HepG2 (cell line): ENCODE measurements around the gene CAPS. TPM values are rescaled to one million over a fixed set of nuclear protein-coding genes. Genes with fewer than 3 reads are reported as not detected.

Experiments
- ARNTL ChIP-seq: sonication (generic); formaldehyde crosslinking; IDR thresholded peaks from 2 replicates; pipeline ENCODE4 v1.4.0; 2020; ENCODE audit warnings: mild to moderate bottlenecking, missing genetic modification reagents
- CCDC6 ChIP-seq: sonication (generic); formaldehyde crosslinking; IDR thresholded peaks from 2 replicates; pipeline ENCODE4 v1.8.1; 2022; ENCODE audit warnings: mild to moderate bottlenecking, missing genetic modification reagents, moderate library complexity
- GATAD2A ChIP-seq: IDR thresholded peaks from 2 replicates; pipeline ENCODE4 v1.6.1; 2016
- HDAC2 ChIP-seq: sonication (generic); formaldehyde crosslinking; IDR thresholded peaks from 2 replicates; pipeline ENCODE4 v1.4.0; 2020; ENCODE audit warnings: missing genetic modification reagents
- HMG20B ChIP-seq: conservative IDR thresholded peaks from 2 replicates; pipeline ENCODE4 v1.6.1; 2016; ENCODE audit warnings: missing genetic modification reagents, missing compliant biosample characterization
- HNRNPLL ChIP-seq: fragments of 200-400 bp; formaldehyde crosslinking; IDR thresholded peaks from 2 replicates; pipeline ENCODE4 v1.6.1; 2017; ENCODE audit warnings: mild to moderate bottlenecking, low read depth, low read length; ENCODE audit not compliant: poor library complexity, severe bottlenecking
- LCORL ChIP-seq, 2 experiments: fragments of 450-650 bp in 1 of 2; sonication (generic) in 1 of 2; formaldehyde crosslinking in 1 of 2; IDR thresholded peaks; 2 replicates each; pipeline versions ENCODE4 v1.5.0 to v1.6.1; 2017 to 2020; ENCODE audit warnings: antibody characterized with exemption in 1 of 2, missing genetic modification reagents in 1 of 2
- RBM39 ChIP-seq: fragments of 200-400 bp; formaldehyde crosslinking; IDR thresholded peaks from one replicate; pipeline ENCODE4 v1.6.1; 2018; ENCODE audit warnings: antibody characterized with exemption, mild to moderate bottlenecking, low read depth, low read length; ENCODE audit not compliant: poor library complexity, severe bottlenecking
- SAFB2 ChIP-seq: sonication (generic); formaldehyde crosslinking; IDR thresholded peaks from 2 replicates; pipeline ENCODE4 v1.5.1; 2020; ENCODE audit warnings: missing genetic modification reagents, low read depth, mild to moderate bottlenecking, borderline replicate concordance
- SMAD9 ChIP-seq: sonication (generic); formaldehyde crosslinking; IDR thresholded peaks from 2 replicates; pipeline ENCODE4 v1.5.1; 2020; ENCODE audit warnings: mild to moderate bottlenecking, missing genetic modification reagents
- TAF1 ChIP-seq: sonication (generic); formaldehyde crosslinking; IDR thresholded peaks from 2 replicates; pipeline ENCODE4 v1.4.0; 2020; ENCODE audit warnings: missing genetic modification reagents
- TEF ChIP-seq: sonication (generic); formaldehyde crosslinking; IDR thresholded peaks from 2 replicates; pipeline ENCODE4 v1.5.0; 2020; ENCODE audit warnings: missing genetic modification reagents
- TIGD3 ChIP-seq: sonication (generic); formaldehyde crosslinking; IDR thresholded peaks from 2 replicates; pipeline ENCODE4 v1.5.1; 2020; ENCODE audit warnings: mild to moderate bottlenecking, missing genetic modification reagents, borderline replicate concordance
- XBP1 ChIP-seq: sonication (generic); formaldehyde crosslinking; IDR thresholded peaks from 2 replicates; pipeline ENCODE4 v1.5.0; 2020; ENCODE audit warnings: missing genetic modification reagents
- YY1 ChIP-seq: IDR thresholded peaks from 2 replicates; pipeline ENCODE4 v1.6.1; 2011; ENCODE audit warnings: low read length, low read depth, moderate library complexity, mild to moderate bottlenecking; ENCODE audit not compliant: insufficient read depth, insufficient replicate concordance
- ZBTB37 ChIP-seq: sonication (generic); formaldehyde crosslinking; IDR thresholded peaks from 2 replicates; pipeline ENCODE4 v1.4.0; 2020; ENCODE audit warnings: mild to moderate bottlenecking, missing genetic modification reagents
- ZNF337 ChIP-seq: sonication (generic); formaldehyde crosslinking; IDR thresholded peaks from 2 replicates; pipeline ENCODE4 v1.5.1; 2020; ENCODE audit warnings: missing genetic modification reagents, low read depth, mild to moderate bottlenecking, borderline replicate concordance
- ZNF414 ChIP-seq: sonication (generic); formaldehyde crosslinking; IDR thresholded peaks from 2 replicates; pipeline ENCODE4 v1.5.0; 2020; ENCODE audit warnings: missing genetic modification reagents
- ZNF768 ChIP-seq: sonication (generic); formaldehyde crosslinking; IDR thresholded peaks from 2 replicates; pipeline ENCODE4 v1.4.0; 2020; ENCODE audit warnings: missing genetic modification reagents
- ZNF772 ChIP-seq: sonication (generic); formaldehyde crosslinking; IDR thresholded peaks from 2 replicates; pipeline ENCODE4 v1.5.0; 2020; ENCODE audit warnings: mild to moderate bottlenecking, missing genetic modification reagents
- ZNF792 ChIP-seq: IDR thresholded peaks from 2 replicates; pipeline ENCODE4 v1.6.1; 2016
- ZSCAN5A ChIP-seq: sonication (generic); formaldehyde crosslinking; IDR thresholded peaks from 2 replicates; pipeline ENCODE4 v1.8.0; 2022; ENCODE audit warnings: mild to moderate bottlenecking, missing genetic modification reagents, borderline replicate concordance
- polyA plus RNA-seq, 8 experiments: library from polyadenylated mRNA; depleted of rRNA in 3 of 8; stranded (reverse) in 7 of 8; unstranded in 1 of 8; fragments of >200 nt; fragmentation: Illumina TruSeq in 4 of 8; extraction: Trizol in 4 of 8; gene quantifications; 2 replicates each; pipeline versions ENCODE4 v1.2.1 to v1.2.3, GENCODE V29; 2011 to 2016; ENCODE audit warnings: low read depth in 4 of 8, missing spikeins in 1 of 8, mixed read lengths in 1 of 8; ENCODE audit not compliant: insufficient read depth in 1 of 8
- total RNA-seq, 5 experiments: library from RNA; depleted of rRNA; stranded (reverse); fragments of >200 nt; fragmentation: Illumina TruSeq; extraction: Trizol; gene quantifications; 2 replicates each; pipeline ENCODE4 v1.2.3, GENCODE V29; 2016; ENCODE audit warnings: low read depth in 1 of 5

Gene CAPS
- total and polyA plus RNA-seq, 2 of the 13 experiments (the other 11 are each of a cell fraction or from before 2014, with no cell fraction given) = 3.1 TPM

- TF ChIP-seq TIGD3 (CRISPR knock-in tag) = no peak
- TF ChIP-seq ZNF337 (CRISPR knock-in tag) = 0 out of 2 replicates have a peak, but pooled peaks have one; percentile 13
- TF ChIP-seq TEF = no peak
- TF ChIP-seq ZNF768 (CRISPR knock-in tag) = peak; percentile 71; the same call in 1 of the 2 replicates
- peak; percentile 47; the same call in 1 of the 2 replicates for TF ChIP-seq GATAD2A (CRISPR knock-in tag)
- TF ChIP-seq XBP1 (CRISPR knock-in tag) = no peak
- TF ChIP-seq RBM39 = peak; percentile 31
- TF ChIP-seq ZNF772 (CRISPR knock-in tag) = peak; percentile 86
- TF ChIP-seq ZBTB37 (CRISPR knock-in tag) = peak; percentile 94
- no peak for TF ChIP-seq HMG20B (CRISPR knock-in tag)
- no peak for TF ChIP-seq YY1
- TF ChIP-seq HNRNPLL = peak; percentile 26
- TF ChIP-seq SAFB2 (CRISPR knock-in tag) = 0 out of 2 replicates have a peak, but pooled peaks have one; percentile 32
- TF ChIP-seq SMAD9 = no peak
- peak; percentile 44; the same call in 1 of the 2 replicates for TF ChIP-seq HDAC2 (CRISPR knock-in tag)
- TF ChIP-seq ZNF792 = 0 out of 2 replicates have a peak, but pooled peaks have one; percentile 21
- TF ChIP-seq ARNTL = peak; percentile 43; the same call in 1 of the 2 replicates
- TF ChIP-seq CCDC6 (CRISPR knock-in tag) = 0 out of 2 replicates have a peak, but pooled peaks have one; percentile 33
- TF ChIP-seq LCORL (IDR thresholded peaks at IDR 0.05) = no peak
- TF ChIP-seq LCORL (CRISPR knock-in tag; IDR thresholded peaks at IDR 0.05) = peak; percentile 90; the same call in 1 of the 2 replicates
- peak; percentile 43; the same call in 1 of the 2 replicates for TF ChIP-seq TAF1
- no peak for TF ChIP-seq ZSCAN5A (CRISPR knock-in tag)
- 0 out of 2 replicates have a peak, but pooled peaks have one; percentile 1 for TF ChIP-seq ZNF414 (CRISPR knock-in tag)
Observed at GRCh38 chr19:5908773-5909442, 5.1 kb upstream of the CAPS start (continued).
